H9 (cell line): ENCODE results near the gene RAMAC. TPM values are rescaled to one million over a fixed set of nuclear protein-coding genes. Genes with fewer than 3 reads are reported as not detected.

ENCODE experiments used
- DNase-seq: peaks from one replicate; pipeline ENCODE4 v3.0.0-alpha.2; 2017
- H2AFZ ChIP-seq: one replicate; pipeline ENCODE4 v1.6.1; 2013; ENCODE audit warnings: mild to moderate bottlenecking, low read length, control low read depth, moderate library complexity
- H2AK5ac ChIP-seq: 2 replicates; pipeline ENCODE4 v1.6.1; 2013; ENCODE audit warnings: low read length, control low read depth, mixed read lengths; ENCODE audit not compliant: insufficient read length
- H2BK120ac ChIP-seq: one replicate; pipeline ENCODE4 v1.6.1; 2013; ENCODE audit warnings: low read depth, mild to moderate bottlenecking, low read length, control low read depth, inconsistent platforms; ENCODE audit not compliant: poor library complexity, severe bottlenecking
- H2BK12ac ChIP-seq: 2 replicates; pipeline ENCODE4 v1.6.1; 2013; ENCODE audit warnings: low read length, control low read depth, mixed read lengths, low read depth; ENCODE audit not compliant: insufficient read length
- H2BK15ac ChIP-seq: 2 replicates; pipeline ENCODE4 v1.6.1; 2013; ENCODE audit warnings: low read depth, low read length, control low read depth
- H2BK20ac ChIP-seq: one replicate; pipeline ENCODE4 v1.6.1; 2013; ENCODE audit warnings: low read depth, mild to moderate bottlenecking, low read length, control low read depth, inconsistent platforms; ENCODE audit not compliant: poor library complexity, severe bottlenecking
- H2BK5ac ChIP-seq: 2 replicates; pipeline ENCODE4 v1.6.1; 2013; ENCODE audit warnings: low read length, control low read depth, mixed read lengths; ENCODE audit not compliant: insufficient read length
- H3K14ac ChIP-seq: 2 replicates; pipeline ENCODE4 v1.6.1; 2013; ENCODE audit warnings: low read length, control low read depth; ENCODE audit not compliant: insufficient read depth
- H3K18ac ChIP-seq: 2 replicates; pipeline ENCODE4 v1.6.1; 2013; ENCODE audit warnings: low read depth, mild to moderate bottlenecking, mixed read lengths, low read length, control low read depth; ENCODE audit not compliant: insufficient read length
- H3K23ac ChIP-seq: 2 replicates; pipeline ENCODE4 v1.6.1; 2013; ENCODE audit warnings: low read length, control low read depth, mixed read lengths, low read depth; ENCODE audit not compliant: insufficient read length
- H3K23me2 ChIP-seq: 2 replicates; pipeline ENCODE4 v1.6.1; 2013; ENCODE audit warnings: low read depth, mild to moderate bottlenecking, mixed read lengths, low read length, control low read depth; ENCODE audit not compliant: insufficient read length, poor library complexity, severe bottlenecking
- H3K27ac ChIP-seq: 2 replicates; pipeline ENCODE4 v1.5.1; 2013; ENCODE audit warnings: low read length, control low read depth, mixed read lengths, low read depth; ENCODE audit not compliant: insufficient read length
- H3K27me3 ChIP-seq: 2 replicates; pipeline ENCODE4 v1.6.1; 2013; ENCODE audit warnings: low read length, control low read depth, inconsistent platforms; ENCODE audit not compliant: insufficient read depth
- H3K4ac ChIP-seq: 2 replicates; pipeline ENCODE4 v1.6.1; 2013; ENCODE audit warnings: low read depth, mild to moderate bottlenecking, control low read depth, inconsistent platforms, low read length, moderate library complexity
- H3K4me1 ChIP-seq: 2 replicates; pipeline ENCODE4 v1.6.1; 2013; ENCODE audit warnings: low read length, control low read depth, inconsistent platforms; ENCODE audit not compliant: insufficient read depth
- H3K4me2 ChIP-seq: 2 replicates; pipeline ENCODE4 v1.6.1; 2013; ENCODE audit warnings: low read length, control low read depth, mixed read lengths; ENCODE audit not compliant: insufficient read length, insufficient read depth
- H3K56ac ChIP-seq: 2 replicates; pipeline ENCODE4 v1.6.1; 2013; ENCODE audit warnings: low read depth, mild to moderate bottlenecking, mixed read lengths, low read length, control low read depth; ENCODE audit not compliant: insufficient read length
- H3K79me1 ChIP-seq: 2 replicates; pipeline ENCODE4 v1.6.1; 2013; ENCODE audit warnings: low read depth, mild to moderate bottlenecking, moderate library complexity, low read length, control low read depth, inconsistent platforms; ENCODE audit not compliant: insufficient read depth, poor library complexity, severe bottlenecking
- H3K79me2 ChIP-seq: 2 replicates; pipeline ENCODE4 v1.6.1; 2013; ENCODE audit warnings: low read length, control low read depth, inconsistent platforms; ENCODE audit not compliant: insufficient read depth
- H3K9ac ChIP-seq: 2 replicates; pipeline ENCODE4 v1.6.1; 2013; ENCODE audit warnings: low read length, control low read depth, mixed read lengths; ENCODE audit not compliant: insufficient read length; ENCODE audit errors: extremely low read depth
- H3K9me3 ChIP-seq: one replicate; pipeline ENCODE4 v1.6.1; 2013; ENCODE audit warnings: low read depth, low read length, inconsistent platforms; ENCODE audit not compliant: control insufficient read depth
- H3T11ph ChIP-seq: one replicate; pipeline ENCODE4 v1.6.1; 2013; ENCODE audit warnings: mild to moderate bottlenecking, low read length, control low read depth, inconsistent platforms
- H4K20me1 ChIP-seq: one replicate; pipeline ENCODE4 v1.6.1; 2013; ENCODE audit not compliant: control insufficient read depth, insufficient read length, insufficient read depth
- H4K5ac ChIP-seq: 2 replicates; pipeline ENCODE4 v1.6.1; 2013; ENCODE audit warnings: low read depth, mild to moderate bottlenecking, mixed read lengths, low read length, control low read depth; ENCODE audit not compliant: insufficient read length
- H4K8ac ChIP-seq: replicated peaks from 2 replicates; pipeline ENCODE4 v1.6.1; 2013; ENCODE audit warnings: low read length, control low read depth, mixed read lengths, low read depth; ENCODE audit not compliant: insufficient read length
- H4K91ac ChIP-seq: 2 replicates; pipeline ENCODE4 v1.6.1; 2013; ENCODE audit warnings: low read depth, mild to moderate bottlenecking, moderate library complexity, mixed read lengths, low read length, control low read depth; ENCODE audit not compliant: insufficient read length
- H3K27ac Mint-ChIP-seq, 3 experiments: 2 replicates in 2 of 3; 3 replicates in 1 of 3; pipeline ENCODE4 v1.8.0; 2020 to 2021; ENCODE audit warnings: mixed read lengths in 3 of 3, mild to moderate bottlenecking in 1 of 3, moderate library complexity in 1 of 3
- H3K27me3 Mint-ChIP-seq: 2 replicates; pipeline ENCODE4 v1.8.0; 2021; ENCODE audit warnings: low read depth, mild to moderate bottlenecking, moderate library complexity, mixed read lengths
- H3K36me3 Mint-ChIP-seq, 3 experiments: 2 replicates in 2 of 3; 3 replicates in 1 of 3; pipeline ENCODE4 v1.8.0; 2020 to 2021; ENCODE audit warnings: low read depth in 3 of 3, mixed read lengths in 3 of 3; ENCODE audit not compliant: insufficient read depth in 1 of 3
- H3K4me1 Mint-ChIP-seq, 2 experiments: 2 replicates each; pipeline ENCODE4 v1.8.0; 2020; ENCODE audit warnings: mixed read lengths in 2 of 2
- H3K4me3 Mint-ChIP-seq, 2 experiments: 2 replicates in 1 of 2; 3 replicates in 1 of 2; pipeline ENCODE4 v1.8.0; 2020 to 2021; ENCODE audit warnings: mild to moderate bottlenecking in 2 of 2, mixed read lengths in 2 of 2, moderate library complexity in 1 of 2
- H3K9me3 Mint-ChIP-seq, 2 experiments: 2 replicates in 1 of 2; 3 replicates in 1 of 2; pipeline ENCODE4 v1.8.0; 2020; ENCODE audit warnings: mild to moderate bottlenecking in 2 of 2, mixed read lengths in 2 of 2, moderate library complexity in 1 of 2
- CTCF ChIP-seq: fragments of 200-600 bp; sonication (generic); conservative IDR thresholded peaks from 3 replicates; pipeline ENCODE4 v1.8.0; 2021; ENCODE audit warnings: antibody characterized with exemption, mild to moderate bottlenecking
- WGBS: extraction: QIAGEN DNeasy Blood & Tissue Kit; methylation state at CpG from one replicate; pipeline ENCODE4 v1.1.7; 2013; ENCODE audit warnings: missing lambda C conversion rate, low lambda C conversion rate, mixed read lengths; ENCODE audit not compliant: insufficient read length; ENCODE audit errors: extremely low coverage; 5-methylcytosine and 5-hydroxymethylcytosine counted together
- total RNA-seq: library from RNA; stranded (reverse); gene quantifications from 2 replicates; pipeline ENCODE4 v1.2.1, GENCODE V29; 2021

Gene RAMAC
- total RNA-seq, 1 experiment from 2014 or later, result 35.8 TPM

GRCh38 chr15:82943176-82943575 lies 42.8 kb upstream of the RAMAC start:
- Histone ChIP-seq H2AFZ (no peak overlapping the region), H3K79me1 (no peaks in the 10 kb centered on the region), H3K56ac (no peak overlapping the region), H3K4me1 (no peaks in the 10 kb centered on the region), H2BK120ac (no peak overlapping the region), H2BK20ac (no peak overlapping the region), H3K18ac (no peak overlapping the region), H3K4ac (no peak overlapping the region), H4K91ac (no peak overlapping the region), H4K8ac (no peak overlapping the region), H3K79me2 (0 out of 2 replicates have a peak, but pooled peaks cover 2% of the 10 kb centered on the region), H3K9me3 (no peaks in the 10 kb centered on the region), H3K23ac (no peak overlapping the region), H3K4me2 (no peak overlapping the region), H3T11ph (no peak overlapping the region), H2AK5ac (no peak overlapping the region), H4K20me1 (no peaks in the 10 kb centered on the region), H3K14ac (no peak overlapping the region), H2BK5ac (no peak overlapping the region), H3K23me2 (no peaks in the 10 kb centered on the region), H2BK12ac (no peak overlapping the region), H3K27me3 (no peaks in the 10 kb centered on the region), H2BK15ac (no peak overlapping the region), H3K27ac (no peak overlapping the region), H4K5ac (no peak overlapping the region), H3K9ac (no peak overlapping the region)
- no peak for DNase-seq
- Mint-ChIP-seq H3K9me3 (no peaks in the 10 kb centered on the region), H3K36me3 (no peaks in the 10 kb centered on the region), H3K27me3 (peaks cover 12% of the 10 kb centered on the region), H3K4me1 (peaks cover 5 to 6% of the 10 kb centered on the region in 2 experiments; a peak in 3 of 4 replicates), H3K27ac (no peak overlapping the region), H3K4me3 (no peak overlapping the region)
- no peak; the same call in 2 of the 3 replicates for TF ChIP-seq CTCF
- WGBS, result no CpG with 5 or more reads among the region's 3 CpGs
